GM21423 (cell line): ENCODE data around the gene FAM53B.
A peak's percentile ranks its signal among the peaks of the same experiment; 100 is the strongest.

Experiments used
- ATAC-seq: cut with Tn5 transposase; IDR thresholded peaks from one replicate; pipeline ENCODE4 v1.9.1; 2021; ENCODE audit warnings: mild to moderate bottlenecking, moderate library complexity; ENCODE audit not compliant: unreplicated experiment

The FAM53B gene

GRCh38 chr10:124698545-124699469, 45.4 kb downstream of the FAM53B start:
- ATAC-seq, result no peak

- ATAC-seq, result peak; percentile 31
Observed at GRCh38 chr10:124697837-124698544, 46.2 kb downstream of the FAM53B start.

- no peak for ATAC-seq
Observed at GRCh38 chr10:124697443-124697836, 46.7 kb downstream of the FAM53B start.

- peak; percentile 66 for ATAC-seq
Observed at GRCh38 chr10:124696446-124697392, 47.5 kb downstream of the FAM53B start.

GRCh38 chr10:124695259-124695658, 48.9 kb downstream of the FAM53B start:
- ATAC-seq, result no peak

GRCh38 chr10:124694481-124695220, 49.5 kb downstream of the FAM53B start:
- ATAC-seq, result no peak

GRCh38 chr10:124693801-124694416, 50.3 kb downstream of the FAM53B start:
- ATAC-seq, result peak; percentile 25

- ATAC-seq, result no peak
Observed at GRCh38 chr10:124693396-124693795, 50.8 kb downstream of the FAM53B start.

GRCh38 chr10:124692100-124692446, 52.1 kb downstream of the FAM53B start:
- ATAC-seq, result no peak

- no peak for ATAC-seq
Observed at GRCh38 chr10:124691421-124692099, 52.6 kb downstream of the FAM53B start.

GRCh38 chr10:124691002-124691401, 53.2 kb downstream of the FAM53B start:
- no peak for ATAC-seq

- ATAC-seq, result no peak
Observed at GRCh38 chr10:124689911-124690498, 54.2 kb downstream of the FAM53B start.

- ATAC-seq, result peak; percentile 92
Observed at GRCh38 chr10:124688889-124689670, 55.1 kb downstream of the FAM53B start.

- no peak for ATAC-seq
Observed at GRCh38 chr10:124688386-124688785, 55.8 kb downstream of the FAM53B start.

GRCh38 chr10:124686707-124687376, 57.3 kb downstream of the FAM53B start:
- ATAC-seq, result no peak

GRCh38 chr10:124685261-124685660, 58.9 kb downstream of the FAM53B start:
- ATAC-seq, result no peak

GRCh38 chr10:124683814-124684213, 60.4 kb downstream of the FAM53B start:
- no peak for ATAC-seq
